AG04449 (cell line): ENCODE results near the gene ZNF664.

ENCODE experiments used
- CTCF ChIA-PET: fragments of 350-600 bp; formaldehyde crosslinking; extraction: SDS; loops from one replicate; lab custom pipeline; 2021; ENCODE audit warnings: antibody characterized with exemption; lab: Yijun Ruan, JAX
- POLR2A ChIA-PET: fragments of 400-600, 350-600 bp; formaldehyde crosslinking; extraction: SDS; loops from one replicate; lab custom pipeline; 2020; ENCODE audit warnings: antibody characterized with exemption, inconsistent platforms; lab: Yijun Ruan, JAX
- DNase-seq: peaks from one replicate; pipeline ENCODE4 v3.0.0-alpha.2; 2010; ENCODE audit warnings: low read depth, low spot score
- H3K4me3 ChIP-seq: 2 replicates; pipeline ENCODE4 v1.5.1; 2011; ENCODE audit warnings: low read depth, mild to moderate bottlenecking, control low read depth, low read length
- TF ChIP-seq, protein P1 (sequence below): IDR thresholded peaks from one replicate; pipeline ENCODE4 v1.5.1; 2011; ENCODE audit warnings: mild to moderate bottlenecking, moderate library complexity, low read length, control low read depth, inconsistent platforms; ENCODE audit not compliant: insufficient read depth; ENCODE audit errors: missing control alignments

The ZNF664 gene

DNA sequence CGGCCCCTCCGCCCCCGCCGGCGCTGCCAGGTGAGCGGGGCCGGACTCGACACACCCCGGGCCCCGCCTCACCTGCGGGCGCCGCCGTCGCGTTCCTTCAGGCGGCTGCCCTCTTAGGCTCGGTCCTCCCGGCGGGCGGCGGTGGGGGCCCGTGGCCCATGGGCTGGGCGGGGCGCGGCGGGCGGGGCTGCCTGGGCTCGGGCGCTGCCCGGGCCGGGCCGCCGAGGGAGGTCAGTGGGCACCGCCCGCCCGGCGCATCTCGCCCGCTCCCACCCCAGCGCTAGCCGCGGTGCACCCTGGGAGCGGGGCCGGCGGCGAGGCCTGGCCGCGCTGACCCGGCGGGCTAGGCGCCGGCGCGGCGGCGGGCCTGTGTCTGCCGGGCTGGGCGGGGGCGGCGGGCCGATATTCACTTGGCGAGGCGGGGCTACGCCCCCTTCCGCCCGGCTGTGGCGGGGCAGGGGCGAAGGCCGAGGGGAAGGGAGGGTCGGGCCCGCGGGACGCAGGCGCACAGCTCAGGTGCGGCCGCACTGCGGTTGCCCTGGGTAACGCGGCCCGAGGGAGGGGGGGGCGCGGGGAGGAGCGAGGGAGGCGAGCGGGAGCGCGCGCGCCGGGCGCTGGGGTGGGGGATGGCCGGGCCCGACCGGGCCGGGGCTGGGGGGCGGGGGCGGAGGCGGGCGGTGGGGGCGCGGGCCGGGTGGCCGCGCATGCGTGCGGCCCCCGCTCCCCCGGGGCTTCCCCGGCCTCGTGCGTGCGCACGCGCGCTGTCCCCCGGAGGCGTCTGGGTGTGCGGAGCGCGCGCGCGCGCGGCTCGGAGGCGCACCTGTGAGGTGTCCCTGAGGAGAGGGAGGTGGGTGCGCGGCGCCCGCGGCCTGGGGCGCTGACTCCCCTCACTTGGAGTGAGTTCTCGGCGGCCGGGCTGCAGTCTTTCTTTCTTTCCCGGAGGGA, at the start of gene ZNF664, which contains the start of gene CCDC92:
Gene ZNF664 (plus strand): TSS at position 759 of the 945 bp plus-strand sequence. CDS start 38,930 bp downstream, outside the sequence.
Gene CCDC92 (minus strand): TSS at position 375 of the 945 bp plus-strand sequence. CDS start 28,526 bp downstream, outside the sequence.
- peak within 1 kb of the TSS; percentile 75 for H3K4me3 ChIP-seq
- CTCF ChIA-PET, result interaction anchor here (1.1 to 1.5 kb wide), 2 partner anchors 14 to 23 kb away, joined by 3 read pairs; no protein-coding TSS in a partner anchor
- TF ChIP-seq, protein P1, sequence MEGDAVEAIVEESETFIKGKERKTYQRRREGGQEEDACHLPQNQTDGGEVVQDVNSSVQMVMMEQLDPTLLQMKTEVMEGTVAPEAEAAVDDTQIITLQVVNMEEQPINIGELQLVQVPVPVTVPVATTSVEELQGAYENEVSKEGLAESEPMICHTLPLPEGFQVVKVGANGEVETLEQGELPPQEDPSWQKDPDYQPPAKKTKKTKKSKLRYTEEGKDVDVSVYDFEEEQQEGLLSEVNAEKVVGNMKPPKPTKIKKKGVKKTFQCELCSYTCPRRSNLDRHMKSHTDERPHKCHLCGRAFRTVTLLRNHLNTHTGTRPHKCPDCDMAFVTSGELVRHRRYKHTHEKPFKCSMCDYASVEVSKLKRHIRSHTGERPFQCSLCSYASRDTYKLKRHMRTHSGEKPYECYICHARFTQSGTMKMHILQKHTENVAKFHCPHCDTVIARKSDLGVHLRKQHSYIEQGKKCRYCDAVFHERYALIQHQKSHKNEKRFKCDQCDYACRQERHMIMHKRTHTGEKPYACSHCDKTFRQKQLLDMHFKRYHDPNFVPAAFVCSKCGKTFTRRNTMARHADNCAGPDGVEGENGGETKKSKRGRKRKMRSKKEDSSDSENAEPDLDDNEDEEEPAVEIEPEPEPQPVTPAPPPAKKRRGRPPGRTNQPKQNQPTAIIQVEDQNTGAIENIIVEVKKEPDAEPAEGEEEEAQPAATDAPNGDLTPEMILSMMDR, result peak; percentile 64
- no peak for DNase-seq
- POLR2A ChIA-PET, result interaction anchor here (0.6 to 1.2 kb wide), 3 partner anchors 10 to 30 kb away, joined by 3 to 5 read pairs (median 3); no protein-coding TSS in a partner anchor

DNA sequence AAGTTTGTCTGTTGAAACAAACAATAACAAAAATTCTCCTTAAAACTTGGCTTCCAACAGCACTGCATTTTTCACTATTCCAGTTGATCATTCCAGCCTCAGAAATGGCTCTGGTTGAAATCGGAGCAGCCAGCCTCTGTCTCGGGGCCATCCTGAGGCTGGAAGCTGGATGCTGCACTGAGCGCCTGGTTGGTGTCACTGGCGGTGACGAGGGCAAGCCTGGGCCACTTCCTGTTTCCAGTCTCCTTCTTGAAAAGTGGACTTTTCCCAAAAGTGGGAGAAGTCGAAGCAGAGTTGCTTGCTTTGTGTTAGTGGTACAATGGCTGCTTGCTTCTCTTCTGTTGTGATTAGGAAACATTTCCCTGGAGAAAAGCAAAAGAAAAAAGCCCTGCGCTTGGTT, 49.1 kb upstream of the ZNF664 start:
- ChIA-PET POLR2A (no interaction called here), CTCF (interaction anchor here (1.3 to 1.5 kb wide), 3 partner anchors 11 to 19 kb away, joined by 3 to 4 read pairs (median 4); no protein-coding TSS in a partner anchor)
- DNase-seq, result no peak
- no peak overlapping the region for H3K4me3 ChIP-seq
- TF ChIP-seq, protein P1, result no peak

DNA sequence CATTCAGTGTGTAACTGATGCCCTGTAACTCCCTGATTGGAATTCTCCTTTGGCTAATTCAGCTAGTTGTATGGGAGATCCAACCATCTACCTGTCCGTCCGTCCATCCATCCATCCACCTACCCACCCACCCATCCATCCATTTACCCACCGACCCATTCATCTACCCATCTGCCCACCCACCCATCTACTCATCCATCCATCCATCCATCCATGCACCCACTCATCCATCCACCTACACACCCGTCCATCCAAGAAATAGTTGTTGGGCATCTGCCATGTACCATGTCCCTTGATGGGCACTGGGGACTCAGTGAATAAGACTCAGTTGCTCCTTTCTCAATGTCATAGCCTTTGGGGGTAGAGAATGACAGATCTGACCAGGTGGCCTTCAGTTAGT, 48.5 kb upstream of the ZNF664 start:
- no peak for DNase-seq
- ChIA-PET CTCF (no interaction called here), POLR2A (no interaction called here)
- TF ChIP-seq, protein P1, result no peak
- no peak overlapping the region for H3K4me3 ChIP-seq

DNA sequence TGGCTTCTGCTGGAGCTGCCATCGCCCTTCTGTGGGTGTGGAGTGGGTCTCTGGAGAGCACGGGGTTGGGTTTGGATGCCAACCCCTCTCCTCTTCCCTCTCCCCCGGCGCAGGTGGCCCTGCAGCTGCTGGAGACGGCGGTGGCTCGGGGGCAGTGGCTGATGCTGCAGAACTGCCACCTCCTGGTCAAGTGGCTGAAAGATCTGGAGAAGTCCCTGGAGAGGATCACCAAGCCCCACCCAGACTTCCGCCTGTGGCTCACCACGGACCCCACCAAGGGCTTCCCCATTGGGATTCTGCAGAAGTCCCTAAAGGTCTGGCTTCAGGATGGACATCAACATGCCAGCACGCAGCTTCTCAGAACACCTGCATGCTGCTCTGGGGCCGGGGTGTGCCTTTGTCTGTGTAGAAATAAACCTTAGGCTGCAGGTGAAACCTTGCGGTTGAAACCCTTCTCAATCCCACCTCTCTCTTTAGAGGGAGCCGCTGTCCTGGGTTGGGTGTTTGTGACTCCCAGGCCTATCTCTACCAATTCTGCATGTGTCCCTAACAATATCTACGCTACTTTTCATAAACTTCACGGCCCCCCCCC, 44.6 kb upstream of the ZNF664 start:
- ChIA-PET CTCF (interaction anchor here (1.2 kb wide), 1 partner anchor 10 kb away, joined by 11 read pairs; no protein-coding TSS in a partner anchor), POLR2A (no interaction called here)
- TF ChIP-seq, protein P1, result no peak
- no peak for DNase-seq
- no peak overlapping the region for H3K4me3 ChIP-seq

DNA sequence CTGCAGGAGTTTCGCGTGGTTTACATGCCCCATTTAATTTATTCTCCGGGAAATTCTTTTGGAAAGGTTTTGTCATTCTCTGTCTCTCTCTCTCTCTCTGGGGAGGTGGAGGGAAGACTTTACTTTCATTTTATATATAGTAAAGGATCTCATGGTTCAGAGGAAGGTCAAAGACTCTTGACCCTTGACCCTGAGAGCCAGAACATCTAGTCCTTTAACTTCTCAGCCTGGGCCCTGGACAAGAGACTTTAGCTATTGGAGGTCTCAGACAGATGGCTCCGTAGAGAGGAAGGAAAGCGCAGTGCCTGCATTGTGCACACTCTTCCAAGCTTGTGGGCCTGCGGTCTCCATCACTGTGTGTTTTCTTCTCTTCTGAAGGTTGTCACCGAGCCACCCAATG, 44.1 kb upstream of the ZNF664 start:
- ChIA-PET CTCF (interaction anchor here (0.6 kb wide), 1 partner anchor 10 kb away, joined by 3 read pairs; no protein-coding TSS in a partner anchor), POLR2A (no interaction called here)
- TF ChIP-seq, protein P1, result no peak
- no peak for DNase-seq
- no peak overlapping the region for H3K4me3 ChIP-seq
